Activated T-cell treated with anti-CD3 and anti-CD28 coated beads, Interleukin-2, amount 50 U/mL, for 72 hours (primary cell): ENCODE measurements around the gene KLHDC10. TPM values are rescaled to one million over a fixed set of nuclear protein-coding genes. Genes with fewer than 3 reads are reported as not detected.

Source experiments
- ATAC-seq, 2 donors: fragments of 150-1000 bp; cut with Tn5 transposase; replicated peaks in 1 of 2; 2 replicates each; pipeline ENCODE4 v1.10.0; 2021; ENCODE audit warnings: moderate library complexity in 2 of 2, mild to moderate bottlenecking in 1 of 2
- DNase-seq, 2 donors: peaks; one replicate each; pipeline ENCODE4 v3.0.0; 2021 to 2022; ENCODE audit warnings: mixed read lengths in 1 of 2
- H3K27ac Mint-ChIP-seq: one replicate; pipeline ENCODE4 v1.8.0; 2022; ENCODE audit warnings: mild to moderate bottlenecking, moderate library complexity, mixed read lengths
- H3K27me3 Mint-ChIP-seq: one replicate; pipeline ENCODE4 v1.8.0; 2022; ENCODE audit warnings: low read depth, mixed read lengths
- H3K36me3 Mint-ChIP-seq, 2 donors: one replicate each; pipeline ENCODE4 v1.8.0; 2022; ENCODE audit warnings: mixed read lengths in 2 of 2, mild to moderate bottlenecking in 1 of 2; ENCODE audit not compliant: insufficient read depth in 2 of 2
- H3K4me1 Mint-ChIP-seq: one replicate; pipeline ENCODE4 v1.8.0; 2022; ENCODE audit warnings: low read depth, mixed read lengths
- H3K4me3 Mint-ChIP-seq, 2 donors: one replicate each; pipeline ENCODE4 v1.8.0; 2022; ENCODE audit warnings: mild to moderate bottlenecking in 2 of 2, mixed read lengths in 2 of 2, moderate library complexity in 2 of 2
- H3K9me3 Mint-ChIP-seq, 2 donors: one replicate each; pipeline ENCODE4 v1.8.0; 2022; ENCODE audit warnings: mixed read lengths in 2 of 2
- total RNA-seq, 2 donors: library from RNA; stranded (reverse); gene quantifications; one replicate each; pipeline ENCODE4 v1.2.3, GENCODE V29; 2022

KLHDC10 gene
- total RNA-seq, 2 donors from 2014 or later: 21.7 to 23.1 TPM

- H3K36me3 Mint-ChIP-seq: peaks cover 2% of the 10 kb centered on the region in 2 donors
- H3K4me3 Mint-ChIP-seq: no peak overlapping the region
- H3K27ac Mint-ChIP-seq: no peak overlapping the region
- no peak for DNase-seq
- no peaks in the 10 kb centered on the region for H3K27me3 Mint-ChIP-seq
- ATAC-seq: no peak
- H3K4me1 Mint-ChIP-seq: peaks cover 18% of the 10 kb centered on the region
- H3K9me3 Mint-ChIP-seq: no peaks in the 10 kb centered on the region
These were observed 62.9 kb downstream of the KLHDC10 start for GRCh38 chr7:130133029-130133782.

DNA sequence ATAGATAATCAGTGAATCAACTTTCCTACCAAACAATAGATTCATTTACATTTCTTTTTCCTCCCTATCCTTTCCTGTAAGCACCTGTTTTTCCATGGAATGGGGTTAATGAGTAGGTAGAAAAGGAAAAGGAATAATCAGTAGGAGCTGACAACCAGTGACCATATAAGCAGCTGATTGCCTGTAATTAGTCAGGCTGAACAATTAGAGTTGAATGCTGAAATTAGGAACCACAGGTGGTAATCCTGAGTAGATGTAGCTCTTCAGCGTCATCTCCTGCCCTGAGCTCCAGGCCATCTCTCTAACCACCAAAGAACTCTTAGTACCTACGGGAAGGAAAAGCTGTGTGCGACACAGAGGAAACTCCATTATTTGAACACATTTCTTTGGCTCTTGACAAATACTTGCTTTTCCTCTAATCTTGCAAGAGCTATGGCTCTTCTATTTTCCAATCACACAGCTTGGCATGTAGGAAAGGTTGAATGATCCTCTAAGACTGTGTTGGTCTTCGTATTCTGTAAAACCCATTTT is 63.8 kb downstream of the KLHDC10 start:
- Mint-ChIP-seq H3K4me3 (no peak overlapping the region), H3K9me3 (no peaks in the 10 kb centered on the region), H3K4me1 (peaks cover 18% of the 10 kb centered on the region), H3K27ac (no peak overlapping the region), H3K36me3 (peaks cover 0 to 2% of the 10 kb centered on the region in 2 donors), H3K27me3 (no peaks in the 10 kb centered on the region)
- DNase-seq (no peak), ATAC-seq (no peak)

DNA sequence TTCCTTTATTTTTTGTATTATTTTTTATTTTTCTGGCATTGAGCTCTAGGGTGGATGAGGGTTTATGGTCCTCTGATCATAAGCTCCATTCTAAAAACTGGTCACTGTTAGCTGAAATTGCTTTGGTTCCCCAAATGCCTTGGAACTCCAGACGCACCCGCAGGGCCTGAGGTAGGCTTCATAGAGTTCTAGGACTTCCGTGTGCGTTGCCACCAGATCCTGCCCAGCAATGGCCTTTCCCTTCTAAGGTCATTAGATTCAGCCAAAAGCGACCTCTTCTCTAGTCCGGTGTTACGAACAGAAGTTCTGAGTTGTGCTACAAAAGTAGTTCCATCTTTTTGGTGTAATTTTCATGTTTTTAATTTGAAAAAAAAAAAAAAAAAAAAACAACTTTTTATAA is 64.4 kb downstream of the KLHDC10 start:
- Mint-ChIP-seq H3K36me3 (peaks cover 0 to 2% of the 10 kb centered on the region in 2 donors), H3K4me1 (peaks cover 18% of the 10 kb centered on the region), H3K4me3 (no peak overlapping the region), H3K27me3 (no peaks in the 10 kb centered on the region), H3K27ac (no peak overlapping the region), H3K9me3 (no peaks in the 10 kb centered on the region)
- DNase-seq: no peak
- ATAC-seq: no peak

- no peak overlapping the region for H3K27ac Mint-ChIP-seq
- H3K4me3 Mint-ChIP-seq: no peak overlapping the region
- H3K4me1 Mint-ChIP-seq: peaks cover 18% of the 10 kb centered on the region
- ATAC-seq (no peak), DNase-seq (no peak)
- H3K27me3 Mint-ChIP-seq: no peaks in the 10 kb centered on the region
- no peaks in the 10 kb centered on the region for H3K36me3 Mint-ChIP-seq
- no peaks in the 10 kb centered on the region for H3K9me3 Mint-ChIP-seq
These were observed 65.2 kb downstream of the KLHDC10 start for GRCh38 chr7:130135208-130136205.

- Mint-ChIP-seq H3K27me3 (no peaks in the 10 kb centered on the region), H3K27ac (no peak overlapping the region), H3K9me3 (no peaks in the 10 kb centered on the region), H3K36me3 (no peaks in the 10 kb centered on the region), H3K4me3 (no peak overlapping the region), H3K4me1 (peaks cover 22% of the 10 kb centered on the region)
- ATAC-seq: no peak
- no peak for DNase-seq
These were observed 66.3 kb downstream of the KLHDC10 start for GRCh38 chr7:130136579-130137167.

DNA sequence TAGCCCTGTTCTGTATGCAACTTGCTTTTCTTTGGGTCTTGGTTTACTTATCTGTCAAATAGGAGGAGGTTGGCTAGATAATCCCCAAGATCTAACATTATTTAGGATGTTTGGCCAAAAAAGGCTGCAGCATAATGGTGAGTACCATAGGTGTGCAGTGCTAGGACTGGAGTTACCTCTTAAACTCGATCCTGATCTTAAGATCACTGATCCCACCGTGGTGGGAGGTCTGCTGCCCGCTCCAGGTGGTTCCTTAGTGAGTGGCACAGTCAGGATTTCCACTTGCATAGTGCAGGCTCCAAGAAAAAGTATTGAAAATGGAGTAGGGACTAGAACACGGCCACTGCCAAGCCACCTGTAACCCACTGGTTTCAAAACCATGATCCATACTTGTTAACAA is 66.9 kb downstream of the KLHDC10 start:
- Mint-ChIP-seq H3K36me3 (no peaks in the 10 kb centered on the region), H3K9me3 (no peaks in the 10 kb centered on the region)
- ATAC-seq: no peak

DNA sequence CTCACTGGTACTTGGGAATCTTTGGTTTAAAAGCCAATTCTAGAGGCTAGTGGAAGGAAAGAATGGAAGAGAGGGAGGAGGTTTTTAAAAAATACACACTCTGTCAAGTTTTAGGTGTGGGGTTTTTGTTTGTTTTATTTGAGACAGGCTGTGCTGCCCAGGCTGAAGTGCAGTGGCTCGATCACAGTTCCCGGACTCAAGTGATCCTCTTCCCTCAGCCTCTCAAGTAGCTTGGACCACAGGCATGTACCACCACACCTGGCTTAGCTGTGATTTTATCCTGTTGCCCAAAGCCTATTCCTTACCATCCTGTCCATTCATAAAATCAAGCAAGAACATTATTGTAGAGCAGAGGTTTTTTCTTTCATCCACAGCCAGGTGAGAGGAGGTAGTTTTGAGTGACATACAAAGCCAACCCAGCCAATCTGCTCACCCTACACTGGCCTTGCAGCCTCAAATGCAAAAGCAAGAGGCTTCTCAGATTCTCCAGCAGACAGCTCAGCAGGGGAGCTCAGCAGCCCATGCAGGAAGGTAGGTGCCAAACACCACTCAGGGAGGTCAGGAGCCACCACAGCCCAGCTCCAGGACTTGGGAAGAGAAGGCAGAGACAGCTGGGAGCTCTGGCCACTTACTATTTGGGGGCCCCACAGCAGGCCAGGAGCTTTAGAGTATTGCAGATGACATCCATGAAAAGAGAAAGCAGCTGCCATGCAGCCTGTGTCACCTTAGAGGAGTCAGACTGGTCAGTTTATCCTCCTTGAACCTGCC is 69.0 kb downstream of the KLHDC10 start:
- Mint-ChIP-seq H3K9me3 (no peaks in the 10 kb centered on the region), H3K27ac (no peak overlapping the region), H3K36me3 (no peaks in the 10 kb centered on the region), H3K4me3 (no peak overlapping the region), H3K27me3 (peaks cover 9% of the 10 kb centered on the region), H3K4me1 (peaks cover 23% of the 10 kb centered on the region)
- ATAC-seq (no peak), DNase-seq (no peak)

More for the DNA sequence above, 66.9 kb downstream of the KLHDC10 start:
- no peak for DNase-seq
- H3K27ac Mint-ChIP-seq: no peak overlapping the region
- no peaks in the 10 kb centered on the region for H3K27me3 Mint-ChIP-seq
- H3K4me1 Mint-ChIP-seq: peaks cover 23% of the 10 kb centered on the region
- H3K4me3 Mint-ChIP-seq: no peak overlapping the region

DNA sequence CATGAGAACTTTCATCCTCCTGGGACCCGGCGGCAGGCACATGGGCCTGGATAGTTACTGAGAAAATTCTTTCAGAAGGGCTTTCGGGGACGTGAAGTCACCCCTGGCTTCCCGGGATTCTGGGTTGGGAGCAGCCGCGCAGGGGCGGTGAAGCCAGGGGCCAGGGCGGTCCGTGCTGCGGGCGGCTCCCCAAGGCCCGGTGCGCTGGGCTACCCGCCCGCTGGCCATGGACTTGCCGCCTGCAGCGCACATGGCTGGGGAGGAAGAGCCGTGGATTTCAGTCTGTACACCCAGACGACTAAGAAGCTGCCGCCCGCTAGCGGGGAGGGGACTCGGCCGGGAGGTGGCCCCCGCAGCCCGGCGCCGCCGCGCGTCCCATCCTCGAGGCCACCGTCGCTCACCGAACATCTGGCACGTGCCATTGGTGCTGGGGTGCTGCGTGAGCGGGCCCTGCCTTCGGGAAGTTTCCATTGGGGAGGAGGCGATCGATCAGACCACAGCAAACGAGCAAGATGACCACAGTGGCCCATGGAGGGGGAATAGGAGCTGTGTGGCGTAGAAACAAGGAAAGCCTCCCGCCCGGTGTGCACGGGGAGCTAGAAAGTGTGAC is 70.3 kb downstream of the KLHDC10 start:
- ATAC-seq (no peak), DNase-seq (no peak)
- peak overlapping the region; percentile 57 to 74 for H3K4me3 Mint-ChIP-seq
- no peaks in the 10 kb centered on the region for H3K9me3 Mint-ChIP-seq
- no peaks in the 10 kb centered on the region for H3K36me3 Mint-ChIP-seq
- H3K27ac Mint-ChIP-seq: no peak overlapping the region
- H3K4me1 Mint-ChIP-seq: peaks cover 19% of the 10 kb centered on the region
- peaks cover 9% of the 10 kb centered on the region for H3K27me3 Mint-ChIP-seq

DNA sequence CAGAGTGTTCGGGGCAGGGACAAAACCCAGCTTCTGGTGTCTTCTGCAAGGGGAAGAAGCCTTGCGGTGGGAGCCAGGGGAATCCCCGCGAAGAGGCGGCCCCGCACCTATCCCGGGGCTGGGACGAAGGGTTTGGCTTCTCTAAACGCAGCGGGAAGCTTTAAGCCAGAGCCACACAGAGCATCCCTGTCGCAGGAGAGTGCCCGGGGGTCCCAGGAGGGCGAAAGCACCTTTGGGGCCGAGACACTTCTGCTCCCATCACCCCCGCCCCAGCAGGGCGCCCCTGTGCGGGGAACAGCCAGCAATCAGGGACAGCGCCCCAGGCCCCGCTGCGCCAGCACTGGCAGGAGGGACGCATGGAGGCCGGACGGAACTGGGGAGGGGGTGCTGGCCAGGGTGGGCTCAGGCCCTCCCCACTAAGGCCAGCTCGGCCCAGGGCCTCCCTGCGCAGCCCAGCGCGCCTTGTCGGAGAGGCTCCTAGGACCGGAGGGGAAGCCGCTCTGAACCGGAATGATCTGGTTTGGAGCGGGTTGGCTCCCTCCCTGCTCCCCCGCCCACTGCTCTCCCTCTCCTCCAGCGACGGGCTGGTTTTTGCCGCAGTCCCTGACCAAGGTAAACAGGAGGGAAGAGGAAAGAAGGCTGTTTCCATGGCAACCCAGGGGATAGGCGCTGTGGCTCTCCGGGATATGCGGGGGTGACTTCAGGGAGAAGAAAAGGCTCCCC is 71.0 kb downstream of the KLHDC10 start:
- no peaks in the 10 kb centered on the region for H3K36me3 Mint-ChIP-seq
- peaks cover 9% of the 10 kb centered on the region for H3K27me3 Mint-ChIP-seq
- ATAC-seq (peak; percentile 50 to 61), DNase-seq (no peak)
- no peak overlapping the region for H3K27ac Mint-ChIP-seq
- H3K4me1 Mint-ChIP-seq: peaks cover 12% of the 10 kb centered on the region
- peak overlapping the region; percentile 57 to 74 for H3K4me3 Mint-ChIP-seq
- H3K9me3 Mint-ChIP-seq: no peaks in the 10 kb centered on the region

DNA sequence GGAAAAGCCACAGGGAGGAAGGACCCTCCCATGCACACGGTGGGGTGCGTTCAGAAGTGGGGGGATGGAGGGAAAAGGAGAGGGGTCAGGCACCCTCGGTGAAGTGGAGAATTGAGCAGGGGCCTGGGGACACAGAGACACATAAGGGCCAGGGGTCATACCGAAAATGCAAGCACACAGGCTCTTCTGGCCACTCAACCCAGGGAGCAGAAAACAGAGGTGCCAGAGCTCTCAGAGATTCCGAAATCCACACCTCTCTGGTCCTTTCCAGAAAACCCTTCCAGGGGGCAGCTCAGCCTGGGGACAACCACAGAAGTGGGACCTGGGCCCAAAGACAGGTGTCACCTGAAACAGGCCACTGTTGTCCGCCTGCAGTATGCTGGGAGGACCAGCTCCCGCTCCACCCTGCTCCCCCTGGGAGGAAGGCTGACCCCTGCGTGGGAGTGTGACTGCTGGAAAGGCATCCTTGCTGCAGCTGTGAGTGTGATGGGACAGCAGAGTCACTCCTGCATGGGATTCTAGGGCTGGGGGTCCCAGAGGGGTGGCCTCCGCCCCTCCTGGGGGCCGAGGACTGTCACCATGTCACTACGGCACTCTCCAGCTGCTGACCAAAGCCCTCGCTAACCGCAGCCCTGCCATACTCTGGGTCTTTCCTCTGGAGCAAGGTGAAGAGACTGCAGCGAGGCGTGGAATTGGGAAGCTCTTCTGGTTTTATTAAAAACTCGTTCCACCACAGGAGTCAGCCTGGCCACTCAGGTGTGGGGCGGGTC is 71.7 kb downstream of the KLHDC10 start:
- Mint-ChIP-seq H3K4me3 (peak overlapping the region; percentile 57 to 74), H3K9me3 (no peaks in the 10 kb centered on the region), H3K4me1 (peaks cover 5% of the 10 kb centered on the region), H3K27ac (no peak overlapping the region), H3K27me3 (peaks cover 9% of the 10 kb centered on the region), H3K36me3 (no peaks in the 10 kb centered on the region)
- ATAC-seq (no peak), DNase-seq (no peak)

GRCh38 chr7:130142654-130143333 is 72.5 kb downstream of the KLHDC10 start:
- Mint-ChIP-seq H3K27me3 (peaks cover 9% of the 10 kb centered on the region), H3K9me3 (no peaks in the 10 kb centered on the region), H3K36me3 (no peaks in the 10 kb centered on the region), H3K4me3 (no peak overlapping the region), H3K4me1 (peaks cover 4% of the 10 kb centered on the region), H3K27ac (no peak overlapping the region)
- ATAC-seq (no peak), DNase-seq (no peak)
